GM15510 (cell line): ENCODE data around the gene PHB1.

ENCODE experiments used
- POLR2A ChIP-seq: IDR thresholded peaks from 3 replicates; pipeline ENCODE4 v1.6.1; 2011; ENCODE audit warnings: borderline replicate concordance; ENCODE audit not compliant: insufficient read length; ENCODE audit errors: extremely low read depth

The PHB1 gene

GRCh38 chr17:49370971-49371834 lies 43.5 kb downstream of the PHB1 start:
- TF ChIP-seq POLR2A: no peak

GRCh38 chr17:49369760-49370159 lies 44.9 kb downstream of the PHB1 start:
- no peak for TF ChIP-seq POLR2A

GRCh38 chr17:49369089-49369488 lies 45.6 kb downstream of the PHB1 start:
- no peak for TF ChIP-seq POLR2A

GRCh38 chr17:49365667-49366066 lies 49.0 kb downstream of the PHB1 start:
- no peak for TF ChIP-seq POLR2A

GRCh38 chr17:49364119-49364518 lies 50.6 kb downstream of the PHB1 start:
- no peak for TF ChIP-seq POLR2A

GRCh38 chr17:49363251-49363650 lies 51.4 kb downstream of the PHB1 start:
- no peak for TF ChIP-seq POLR2A

GRCh38 chr17:49362723-49363117 lies 52.0 kb downstream of the PHB1 start:
- TF ChIP-seq POLR2A: no peak

GRCh38 chr17:49361902-49362722 lies 52.6 kb downstream of the PHB1 start, which contains the start of gene ZNF652:
ZNF652 (minus strand) TSS chr17:49362250; CDS start chr17:49317725, 44,525 bp downstream.
- peak; percentile 47 for TF ChIP-seq POLR2A

GRCh38 chr17:49361129-49361901 lies 53.4 kb downstream of the PHB1 start:
- TF ChIP-seq POLR2A: peak; percentile 70

- TF ChIP-seq POLR2A: no peak
These were observed 53.9 kb downstream of the PHB1 start for GRCh38 chr17:49360796-49361128.

- TF ChIP-seq POLR2A: no peak
These were observed 54.5 kb downstream of the PHB1 start for GRCh38 chr17:49359990-49360795.

GRCh38 chr17:49358641-49359247 lies 55.9 kb downstream of the PHB1 start:
- no peak for TF ChIP-seq POLR2A

GRCh38 chr17:49357516-49357915 lies 57.2 kb downstream of the PHB1 start:
- TF ChIP-seq POLR2A: no peak

GRCh38 chr17:49356320-49356719 lies 58.4 kb downstream of the PHB1 start:
- TF ChIP-seq POLR2A: no peak
